ENCODE measurements around the gene GOLPH3.

GOLPH3 gene

GRCh38 chr5:32092938-32093812 is 80.9 kb downstream of the GOLPH3 start:
- H3K36me3 ChIP-seq, result peaks cover 0 to 41% (median 9%) of the 10 kb centered on the region in 3 donors
- H3K9me3 ChIP-seq, result no peaks in the 10 kb centered on the region
- H3K4me3 ChIP-seq, result no peak overlapping the region
- intact Hi-C loops (cut with DNase I; ENCODE audit: low total_unique reads), result no loop called here
- TF ChIP-seq, protein P1, sequence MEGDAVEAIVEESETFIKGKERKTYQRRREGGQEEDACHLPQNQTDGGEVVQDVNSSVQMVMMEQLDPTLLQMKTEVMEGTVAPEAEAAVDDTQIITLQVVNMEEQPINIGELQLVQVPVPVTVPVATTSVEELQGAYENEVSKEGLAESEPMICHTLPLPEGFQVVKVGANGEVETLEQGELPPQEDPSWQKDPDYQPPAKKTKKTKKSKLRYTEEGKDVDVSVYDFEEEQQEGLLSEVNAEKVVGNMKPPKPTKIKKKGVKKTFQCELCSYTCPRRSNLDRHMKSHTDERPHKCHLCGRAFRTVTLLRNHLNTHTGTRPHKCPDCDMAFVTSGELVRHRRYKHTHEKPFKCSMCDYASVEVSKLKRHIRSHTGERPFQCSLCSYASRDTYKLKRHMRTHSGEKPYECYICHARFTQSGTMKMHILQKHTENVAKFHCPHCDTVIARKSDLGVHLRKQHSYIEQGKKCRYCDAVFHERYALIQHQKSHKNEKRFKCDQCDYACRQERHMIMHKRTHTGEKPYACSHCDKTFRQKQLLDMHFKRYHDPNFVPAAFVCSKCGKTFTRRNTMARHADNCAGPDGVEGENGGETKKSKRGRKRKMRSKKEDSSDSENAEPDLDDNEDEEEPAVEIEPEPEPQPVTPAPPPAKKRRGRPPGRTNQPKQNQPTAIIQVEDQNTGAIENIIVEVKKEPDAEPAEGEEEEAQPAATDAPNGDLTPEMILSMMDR (IDR thresholded peaks at IDR 0.05), result peak; percentile 60 to 84
- no peak overlapping the region for H3K27ac ChIP-seq
- DNase-seq, result peak in 1 of 2 donors; percentile 64
- H3K4me1 ChIP-seq, result peaks cover 0 to 24% (median 7%) of the 10 kb centered on the region in 4 donors
- H3K27me3 ChIP-seq, result no peaks in the 10 kb centered on the region

DNA sequence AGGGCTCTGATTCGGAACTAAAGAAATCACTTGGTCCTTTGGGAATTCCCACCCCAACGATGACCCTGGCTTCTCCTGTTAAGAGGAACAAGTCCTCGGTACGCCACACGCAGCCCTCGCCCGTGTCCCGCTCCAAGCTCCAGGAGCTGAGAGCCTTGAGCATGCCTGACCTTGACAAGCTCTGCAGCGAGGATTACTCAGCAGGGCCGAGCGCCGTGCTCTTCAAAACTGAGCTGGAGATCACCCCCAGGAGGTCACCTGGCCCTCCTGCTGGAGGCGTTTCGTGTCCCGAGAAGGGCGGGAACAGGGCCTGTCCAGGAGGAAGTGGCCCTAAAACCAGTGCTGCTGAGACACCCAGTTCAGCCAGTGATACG is 83.4 kb downstream of the GOLPH3 start:
- Histone ChIP-seq H3K4me1 (peaks cover 0 to 21% (median 7%) of the 10 kb centered on the region in 4 donors), H3K4me3 (no peak overlapping the region), H3K9me3 (no peaks in the 10 kb centered on the region), H3K36me3 (peaks cover 0 to 44% (median 4%) of the 10 kb centered on the region in 3 donors), H3K27me3 (no peaks in the 10 kb centered on the region), H3K27ac (no peak overlapping the region)
- TF ChIP-seq, protein P1 (IDR thresholded peaks at IDR 0.05), result no peak
- intact Hi-C loops (cut with DNase I; ENCODE audit: low total_unique reads), result no loop called here
- DNase-seq, result no peak

DNA sequence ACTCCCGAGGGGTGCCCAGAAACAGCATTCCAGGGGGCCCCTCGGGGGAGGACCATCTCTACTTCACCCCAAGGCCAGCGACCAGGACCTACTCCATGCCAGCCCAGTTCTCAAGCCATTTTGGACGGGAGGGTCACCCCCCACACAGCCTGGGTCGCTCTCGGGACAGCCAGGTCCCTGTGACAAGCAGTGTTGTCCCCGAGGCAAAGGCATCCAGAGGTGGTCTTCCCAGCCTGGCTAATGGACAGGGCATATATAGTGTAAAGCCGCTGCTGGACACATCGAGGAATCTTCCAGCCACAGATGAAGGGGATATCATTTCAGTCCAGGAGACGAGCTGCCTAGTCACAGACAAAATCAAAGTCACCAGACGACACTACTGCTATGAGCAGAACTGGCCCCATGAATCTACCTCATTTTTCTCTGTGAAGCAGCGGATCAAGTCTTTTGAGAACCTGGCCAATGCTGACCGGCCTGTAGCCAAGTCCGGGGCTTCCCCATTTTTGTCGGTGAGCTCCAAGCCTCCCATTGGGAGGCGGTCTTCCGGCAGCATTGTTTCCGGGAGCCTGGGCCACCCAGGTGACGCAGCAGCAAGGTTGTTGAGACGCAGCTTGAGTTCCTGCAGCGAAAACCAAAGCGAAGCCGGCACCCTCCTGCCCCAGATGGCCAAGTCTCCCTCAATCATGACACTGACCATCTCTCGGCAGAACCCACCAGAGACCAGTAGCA is 83.9 kb downstream of the GOLPH3 start:
- H3K27me3 ChIP-seq, result no peaks in the 10 kb centered on the region
- H3K27ac ChIP-seq, result no peak overlapping the region
- H3K4me1 ChIP-seq, result peaks cover 0 to 15% (median 6%) of the 10 kb centered on the region in 4 donors
- DNase-seq, result no peak
- intact Hi-C loops (cut with DNase I; ENCODE audit: low total_unique reads), result no loop called here
- H3K4me3 ChIP-seq, result no peak overlapping the region
- TF ChIP-seq, protein P1 (IDR thresholded peaks at IDR 0.05), result no peak
- H3K9me3 ChIP-seq, result no peaks in the 10 kb centered on the region
- H3K36me3 ChIP-seq, result peaks cover 0 to 44% (median 4%) of the 10 kb centered on the region in 3 donors

- DNase-seq, result no peak
- Histone ChIP-seq H3K27me3 (no peaks in the 10 kb centered on the region), H3K4me3 (no peak overlapping the region), H3K4me1 (peaks cover 0 to 9% (median 2%) of the 10 kb centered on the region in 4 donors), H3K9me3 (no peaks in the 10 kb centered on the region), H3K36me3 (peaks cover 0 to 44% (median 4%) of the 10 kb centered on the region in 3 donors), H3K27ac (no peak overlapping the region)
- intact Hi-C loops (cut with DNase I; ENCODE audit: low total_unique reads), result loop anchor here (5.0 kb wide), 2 partner anchors 262 to 502 kb away; no protein-coding TSS in a partner anchor
- TF ChIP-seq, protein P1 (IDR thresholded peaks at IDR 0.05), result no peak
Observed at GRCh38 chr5:32089146-32090000, 84.7 kb downstream of the GOLPH3 start.

DNA sequence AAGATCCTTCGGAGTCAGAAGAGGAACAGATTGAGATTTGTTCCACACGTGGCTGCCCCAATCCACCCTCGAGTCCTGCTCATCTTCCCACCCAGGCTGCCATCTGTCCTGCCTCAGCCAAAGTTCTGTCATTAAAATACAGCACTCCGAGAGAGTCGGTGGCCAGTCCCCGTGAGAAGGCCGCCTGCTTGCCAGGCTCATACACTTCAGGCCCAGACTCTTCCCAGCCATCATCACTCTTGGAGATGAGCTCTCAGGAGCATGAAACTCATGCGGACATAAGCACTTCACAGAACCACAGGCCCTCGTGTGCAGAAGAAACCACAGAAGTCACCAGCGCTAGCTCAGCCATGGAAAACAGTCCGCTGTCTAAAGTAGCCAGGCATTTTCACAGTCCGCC is 85.9 kb downstream of the GOLPH3 start:
- TF ChIP-seq, protein P1 (IDR thresholded peaks at IDR 0.05), result no peak
- intact Hi-C loops (cut with DNase I; ENCODE audit: low total_unique reads), result loop anchor here (5.0 kb wide), 2 partner anchors 261 to 501 kb away; no protein-coding TSS in a partner anchor
- no peak overlapping the region for H3K27ac ChIP-seq
- H3K9me3 ChIP-seq, result no peaks in the 10 kb centered on the region
- peaks cover 0 to 47% (median 4%) of the 10 kb centered on the region in 3 donors for H3K36me3 ChIP-seq
- no peaks in the 10 kb centered on the region for H3K27me3 ChIP-seq
- DNase-seq, result no peak
- no peak overlapping the region for H3K4me3 ChIP-seq
- peaks cover 0 to 5% (median 2%) of the 10 kb centered on the region in 4 donors for H3K4me1 ChIP-seq
